Measurements from ENCODE around the gene PIGQ. TPM values are rescaled to one million over a fixed set of nuclear protein-coding genes. Genes with fewer than 3 reads are reported as not detected.

PIGQ gene
- total RNA-seq, 1 donor: 29.1 TPM

GRCh38 chr16:534856-535445 is 34.8 kb upstream of the PIGQ start:
- TF ChIP-seq CTCF (IDR thresholded peaks at IDR 0.05; ENCODE audit: insufficient read depth, low read length): no peak
- H3K4me3 ChIP-seq (ENCODE audit: low read depth, low read length): no peak overlapping the region
- no peak for DNase-seq (ENCODE audit: low read depth)

- no peak for TF ChIP-seq CTCF (IDR thresholded peaks at IDR 0.05; ENCODE audit: insufficient read depth, low read length)
- H3K4me3 ChIP-seq (ENCODE audit: low read depth, low read length): no peak overlapping the region
- DNase-seq (ENCODE audit: low read depth): peak; percentile 70
These were observed 34.0 kb upstream of the PIGQ start for GRCh38 chr16:535446-536405.

- no peak for DNase-seq (ENCODE audit: low read depth)
- no peak for TF ChIP-seq CTCF (IDR thresholded peaks at IDR 0.05; ENCODE audit: insufficient read depth, low read length)
- no peak overlapping the region for H3K4me3 ChIP-seq (ENCODE audit: low read depth, low read length)
These were observed 33.0 kb upstream of the PIGQ start for GRCh38 chr16:536746-537145.

GRCh38 chr16:537415-538335 is 32.1 kb upstream of the PIGQ start:
- TF ChIP-seq CTCF (IDR thresholded peaks at IDR 0.05; ENCODE audit: insufficient read depth, low read length): peak; percentile 3
- H3K4me3 ChIP-seq (ENCODE audit: low read depth, low read length): no peak overlapping the region
- DNase-seq (ENCODE audit: low read depth): no peak

GRCh38 chr16:539901-540530 is 29.8 kb upstream of the PIGQ start:
- H3K4me3 ChIP-seq (ENCODE audit: low read depth, low read length): no peak overlapping the region
- DNase-seq (ENCODE audit: low read depth): peak; percentile 30

More at GRCh38 chr16:539901-540530, 29.8 kb upstream of the PIGQ start:
- TF ChIP-seq CTCF (IDR thresholded peaks at IDR 0.05; ENCODE audit: insufficient read depth, low read length): no peak
